GM21737 (cell line): ENCODE measurements around the gene FZR1.

Source experiments
- ATAC-seq: cut with Tn5 transposase; IDR thresholded peaks from one replicate; pipeline ENCODE4 v1.9.1; 2021; ENCODE audit warnings: mild to moderate bottlenecking, moderate library complexity; ENCODE audit not compliant: unreplicated experiment

The FZR1 gene

GRCh38 chr19:3505598-3506383, at the start of gene FZR1:
FZR1 (plus strand) TSS chr19:3506311; CDS start chr19:3522990, 16,679 bp downstream.
- ATAC-seq = peak; percentile 86

DNA sequence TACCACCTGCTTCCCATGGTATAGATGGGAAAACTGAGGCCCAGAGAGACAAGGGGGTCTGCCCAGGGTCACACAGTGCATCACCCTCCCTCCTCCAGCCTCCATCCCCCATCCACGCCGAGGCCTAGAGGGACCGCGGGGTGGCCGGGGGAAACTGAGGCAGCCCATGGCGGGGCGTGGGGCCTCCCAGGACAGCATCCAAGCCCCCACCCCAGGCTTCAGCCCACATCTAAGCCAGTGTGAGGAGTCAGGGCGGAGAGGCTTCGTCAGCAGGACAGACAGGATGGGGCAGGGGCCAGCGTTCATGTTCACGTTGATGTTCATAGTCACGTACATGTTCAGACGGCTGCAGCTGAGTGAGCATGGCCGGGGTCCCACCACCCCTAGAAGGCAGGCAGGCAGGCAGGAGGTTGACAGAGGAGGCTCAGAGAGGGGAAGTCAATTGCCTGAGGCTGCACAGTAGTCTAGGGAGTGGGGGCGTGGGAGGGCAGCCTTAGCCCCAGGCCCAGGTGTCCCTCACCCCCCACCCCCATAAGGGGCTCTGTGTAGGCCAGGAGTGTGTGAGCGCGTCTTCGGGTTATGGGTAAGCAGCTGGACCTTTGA, 49.1 kb upstream of the FZR1 start:
- ATAC-seq = no peak

DNA sequence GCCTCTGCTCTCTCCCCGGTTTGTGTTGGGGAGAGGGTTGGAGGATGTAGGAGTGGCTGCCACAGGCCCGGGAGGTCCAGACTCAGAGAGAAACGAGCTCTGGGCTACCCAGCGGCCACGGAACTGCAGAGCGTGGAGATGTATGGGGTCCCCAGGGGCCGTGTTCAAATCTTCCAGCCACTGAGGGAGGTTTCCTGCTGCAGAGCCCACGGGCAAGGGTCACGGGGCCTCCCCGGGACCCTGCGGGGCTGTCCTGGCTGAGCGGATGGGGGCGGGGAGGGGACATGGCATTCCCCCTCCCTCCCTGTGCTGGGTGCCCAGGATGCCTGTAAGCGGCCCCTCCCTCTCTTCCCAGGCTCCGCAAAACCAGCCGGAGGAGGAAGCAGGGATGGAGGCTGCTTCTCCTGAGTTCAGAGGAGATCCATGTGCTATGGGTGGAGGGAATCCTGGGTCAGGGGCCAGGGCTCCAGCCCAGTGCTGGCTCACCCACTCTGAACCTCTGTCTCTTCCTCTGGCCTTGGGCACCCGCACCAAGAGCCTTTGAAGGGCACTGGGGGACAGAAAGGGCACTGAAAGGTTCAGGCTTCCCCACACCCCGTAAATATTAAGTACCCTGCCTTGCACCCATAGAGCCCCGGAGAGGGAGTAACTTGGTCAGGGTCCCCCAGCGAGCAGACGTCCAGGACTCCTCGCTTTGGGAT, 48.4 kb upstream of the FZR1 start:
- ATAC-seq = no peak

DNA sequence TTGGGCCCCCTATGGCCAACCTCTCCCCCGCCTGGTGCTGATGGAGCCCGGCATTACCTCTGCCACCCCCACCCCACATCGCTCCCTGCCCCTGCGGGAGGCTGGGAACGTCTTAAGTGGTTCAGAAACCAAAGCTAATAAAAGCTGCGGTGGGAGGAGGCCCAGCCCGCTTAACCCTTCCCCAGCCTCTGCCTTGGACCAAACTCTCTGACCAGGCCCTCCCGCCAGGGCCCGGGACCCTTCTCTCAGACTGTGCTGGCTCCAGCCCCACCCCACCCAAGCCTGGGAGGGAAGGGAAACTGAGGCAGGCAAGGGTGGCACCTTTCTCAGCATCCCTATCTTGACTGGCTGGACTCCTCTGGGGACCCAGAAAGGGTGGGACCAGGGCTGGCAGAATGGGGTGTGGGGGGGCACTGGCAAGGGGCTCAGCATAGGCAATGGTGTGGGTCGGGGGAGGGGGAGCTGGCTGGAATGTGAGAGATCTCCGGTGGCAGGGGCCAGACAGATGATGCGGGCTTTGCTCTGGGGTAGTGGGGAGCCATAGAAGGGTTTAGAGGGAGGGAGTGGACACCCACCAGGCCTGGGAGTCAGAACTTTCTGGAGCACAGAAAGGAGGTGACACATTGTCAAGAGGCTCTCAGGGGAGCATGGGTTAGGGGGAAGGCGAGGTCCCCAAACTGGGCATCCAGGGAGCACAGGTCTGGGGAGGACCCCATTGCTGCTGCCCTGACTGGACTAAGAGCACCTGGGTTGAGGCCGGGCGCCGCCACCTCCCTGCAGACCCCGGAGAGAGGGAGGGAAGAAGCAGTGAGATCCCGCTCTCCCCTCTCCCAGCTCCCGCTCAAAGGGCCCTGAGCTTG, 47.7 kb upstream of the FZR1 start:
- ATAC-seq = no peak

GRCh38 chr19:3459089-3459881, 46.8 kb upstream of the FZR1 start:
- no peak for ATAC-seq

DNA sequence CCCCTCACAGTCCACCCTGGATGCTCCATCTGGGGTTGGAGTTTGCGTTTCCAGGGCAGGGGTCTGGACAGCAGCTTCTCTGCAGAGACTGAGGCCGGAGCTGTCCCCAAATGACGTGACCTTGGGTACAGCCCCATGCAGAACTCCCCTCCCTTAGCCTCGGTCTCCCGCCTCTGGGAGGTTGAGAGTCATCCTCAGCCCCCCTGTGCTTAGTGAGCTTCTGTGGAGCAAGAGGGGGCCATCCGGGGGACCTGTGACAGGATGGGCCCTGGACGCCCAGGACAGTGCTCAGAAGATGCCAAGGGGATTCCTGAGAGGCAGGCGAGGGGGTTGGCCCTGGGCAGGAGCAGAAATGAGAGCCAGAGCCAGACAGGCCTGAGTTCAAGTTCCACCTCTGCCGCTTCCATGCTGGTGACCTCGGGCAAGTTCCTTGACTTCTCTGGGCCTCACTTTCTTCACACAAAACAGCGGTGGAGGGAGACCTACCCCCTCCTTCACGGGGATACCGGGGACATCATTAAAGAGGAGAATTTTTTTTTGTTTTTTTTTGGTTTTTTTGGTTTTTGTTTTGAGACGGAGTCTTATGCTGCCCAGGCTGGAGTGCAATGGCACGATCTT, 46.0 kb upstream of the FZR1 start:
- no peak for ATAC-seq

- ATAC-seq = no peak
These were observed 43.0 kb upstream of the FZR1 start for GRCh38 chr19:3462991-3463713.

GRCh38 chr19:3463714-3464586, 42.2 kb upstream of the FZR1 start:
- no peak for ATAC-seq

- no peak for ATAC-seq
These were observed 41.4 kb upstream of the FZR1 start for GRCh38 chr19:3464587-3465235.

- ATAC-seq = no peak
These were observed 40.6 kb upstream of the FZR1 start for GRCh38 chr19:3465552-3465951.

DNA sequence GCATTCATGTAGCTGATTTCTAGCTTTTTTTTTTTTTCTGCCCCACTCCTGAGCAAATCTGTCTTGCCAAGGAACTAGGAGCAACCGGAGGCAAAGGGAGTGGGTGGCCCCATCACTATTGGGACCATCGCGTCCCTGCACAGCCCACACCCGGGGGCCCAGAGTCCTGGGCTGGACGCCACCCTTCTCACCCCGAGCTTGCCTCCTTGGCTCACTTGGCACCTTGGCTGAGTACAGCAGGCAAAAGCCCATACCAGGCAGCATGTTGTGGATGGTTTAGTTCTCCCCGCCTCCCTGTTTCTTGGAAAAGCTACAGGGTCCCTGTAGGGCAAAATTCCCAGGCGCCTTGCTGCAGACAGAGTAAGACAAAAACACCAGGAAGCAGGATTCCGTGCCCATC, 39.5 kb upstream of the FZR1 start:
- no peak for ATAC-seq

GRCh38 chr19:3467437-3468198, 38.5 kb upstream of the FZR1 start:
- ATAC-seq = no peak

DNA sequence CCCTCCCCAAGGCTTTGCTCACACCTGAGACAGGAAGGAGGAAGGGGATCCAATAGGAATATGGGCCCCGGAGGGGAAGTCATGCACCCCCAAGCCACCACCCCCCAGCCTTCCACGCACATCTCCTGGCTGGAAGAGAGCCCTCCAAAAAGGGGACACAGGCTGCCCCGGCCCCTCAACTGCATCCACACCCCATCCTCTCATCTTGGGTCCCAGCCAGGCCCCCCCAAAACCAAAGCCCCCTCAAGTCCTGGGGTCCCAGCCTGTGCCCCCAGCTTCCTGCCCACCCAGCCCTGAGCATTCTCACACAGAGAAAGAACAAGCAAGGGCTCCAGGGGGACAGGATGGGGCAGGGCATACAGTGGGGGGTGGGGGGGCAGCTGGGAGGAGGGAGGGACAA, 37.9 kb upstream of the FZR1 start:
- no peak for ATAC-seq

GRCh38 chr19:3469638-3470499, 36.2 kb upstream of the FZR1 start:
- ATAC-seq = no peak

- no peak for ATAC-seq
These were observed 35.5 kb upstream of the FZR1 start for GRCh38 chr19:3470500-3471128.
